ENCODE measurements around the gene VWA5A. TPM values are rescaled to one million over a fixed set of nuclear protein-coding genes. Genes with fewer than 3 reads are reported as not detected.
A peak's percentile ranks its signal among the peaks of the same experiment; 100 is the strongest.

The VWA5A gene
- total RNA-seq, 1 donor from 2014 or later: 5.3 TPM

- Histone ChIP-seq H3K4me3 (ENCODE audit: low read depth, low read length) (no peak overlapping the region), H3K36me3 (ENCODE audit: control insufficient read depth, insufficient read depth, low read length) (no peaks in the 10 kb centered on the region), H3K27me3 (ENCODE audit: control insufficient read depth, insufficient read depth, low read length) (no peaks in the 10 kb centered on the region)
- DNase-seq (ENCODE audit: low read depth): no peak
- TF ChIP-seq, protein P1, sequence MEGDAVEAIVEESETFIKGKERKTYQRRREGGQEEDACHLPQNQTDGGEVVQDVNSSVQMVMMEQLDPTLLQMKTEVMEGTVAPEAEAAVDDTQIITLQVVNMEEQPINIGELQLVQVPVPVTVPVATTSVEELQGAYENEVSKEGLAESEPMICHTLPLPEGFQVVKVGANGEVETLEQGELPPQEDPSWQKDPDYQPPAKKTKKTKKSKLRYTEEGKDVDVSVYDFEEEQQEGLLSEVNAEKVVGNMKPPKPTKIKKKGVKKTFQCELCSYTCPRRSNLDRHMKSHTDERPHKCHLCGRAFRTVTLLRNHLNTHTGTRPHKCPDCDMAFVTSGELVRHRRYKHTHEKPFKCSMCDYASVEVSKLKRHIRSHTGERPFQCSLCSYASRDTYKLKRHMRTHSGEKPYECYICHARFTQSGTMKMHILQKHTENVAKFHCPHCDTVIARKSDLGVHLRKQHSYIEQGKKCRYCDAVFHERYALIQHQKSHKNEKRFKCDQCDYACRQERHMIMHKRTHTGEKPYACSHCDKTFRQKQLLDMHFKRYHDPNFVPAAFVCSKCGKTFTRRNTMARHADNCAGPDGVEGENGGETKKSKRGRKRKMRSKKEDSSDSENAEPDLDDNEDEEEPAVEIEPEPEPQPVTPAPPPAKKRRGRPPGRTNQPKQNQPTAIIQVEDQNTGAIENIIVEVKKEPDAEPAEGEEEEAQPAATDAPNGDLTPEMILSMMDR (IDR thresholded peaks at IDR 0.05; ENCODE audit: insufficient read depth, low read length, severe bottlenecking): no peak
- no peak for FAIRE-seq
These were observed 17.1 kb upstream of the VWA5A start for GRCh38 chr11:124098141-124098540.

DNA sequence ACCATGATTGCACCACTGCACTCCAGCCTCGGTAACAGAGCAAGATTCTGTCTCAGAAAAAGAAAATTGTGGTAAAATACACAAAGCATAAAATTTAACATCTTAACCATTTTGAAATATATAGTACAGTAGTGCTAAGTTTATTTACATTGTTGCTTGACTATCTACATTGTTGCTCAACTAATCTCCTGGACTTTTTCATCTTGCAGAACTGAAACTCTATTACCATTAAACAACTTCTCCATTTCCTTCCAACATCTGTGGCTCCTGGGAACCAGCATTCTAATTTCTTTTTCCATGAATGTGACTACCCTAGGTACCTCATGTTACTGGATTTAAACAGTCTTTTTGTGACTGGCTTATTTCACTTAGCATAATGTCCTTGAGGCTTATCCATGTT, 13.5 kb upstream of the VWA5A start:
- Histone ChIP-seq H3K27me3 (ENCODE audit: control insufficient read depth, insufficient read depth, low read length) (no peaks in the 10 kb centered on the region), H3K4me3 (ENCODE audit: low read depth, low read length) (no peak overlapping the region), H3K36me3 (ENCODE audit: control insufficient read depth, insufficient read depth, low read length) (no peaks in the 10 kb centered on the region)
- FAIRE-seq (no peak), DNase-seq (ENCODE audit: low read depth) (no peak)
- TF ChIP-seq, protein P1 (IDR thresholded peaks at IDR 0.05; ENCODE audit: insufficient read depth, low read length, severe bottlenecking): no peak

DNA sequence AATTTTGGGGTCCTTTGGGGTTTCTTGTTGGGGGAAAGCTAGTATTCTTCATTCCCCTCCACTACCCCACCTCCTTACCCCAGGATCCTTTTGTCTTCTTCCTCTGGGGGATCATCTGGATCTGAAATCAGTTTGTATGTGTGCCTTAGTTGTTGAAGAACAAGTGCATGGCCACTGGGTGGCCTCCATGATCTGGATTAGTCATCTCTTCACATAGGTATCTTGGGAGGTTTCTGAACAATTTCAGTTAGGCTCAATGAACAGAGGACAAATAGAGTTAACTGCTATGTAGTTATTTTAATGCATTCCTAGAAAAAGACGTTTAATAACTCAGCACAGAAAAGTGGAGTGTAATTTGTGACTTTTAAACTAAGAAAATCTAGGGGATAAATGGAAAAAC, 7.1 kb upstream of the VWA5A start:
- Histone ChIP-seq H3K36me3 (ENCODE audit: control insufficient read depth, insufficient read depth, low read length) (no peaks in the 10 kb centered on the region), H3K4me3 (ENCODE audit: low read depth, low read length) (no peak overlapping the region), H3K27me3 (ENCODE audit: control insufficient read depth, insufficient read depth, low read length) (no peaks in the 10 kb centered on the region)
- no peak for FAIRE-seq
- TF ChIP-seq, protein P1 (IDR thresholded peaks at IDR 0.05; ENCODE audit: insufficient read depth, low read length, severe bottlenecking): peak; percentile 36
- DNase-seq (ENCODE audit: low read depth): peak; percentile 53

DNA sequence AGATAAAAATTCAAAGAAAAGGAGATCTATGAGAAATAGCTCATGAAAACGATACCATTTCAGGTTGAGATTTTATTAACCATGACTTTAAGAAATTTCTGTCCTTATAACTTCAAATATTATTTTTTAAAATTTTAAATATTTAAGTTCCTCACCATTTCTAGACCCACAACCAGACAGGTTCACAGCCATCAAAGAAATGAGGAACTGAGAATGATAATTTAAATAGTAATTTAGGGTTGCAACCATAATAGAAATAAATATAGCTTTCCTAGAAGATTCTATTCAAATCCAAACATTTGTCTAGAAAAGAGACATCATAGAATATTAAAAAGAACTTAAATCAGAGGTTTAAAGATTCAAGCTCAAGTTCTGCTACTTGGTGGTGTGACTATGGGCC, 5.9 kb upstream of the VWA5A start:
- no peak for FAIRE-seq
- TF ChIP-seq, protein P1 (IDR thresholded peaks at IDR 0.05; ENCODE audit: insufficient read depth, low read length, severe bottlenecking): no peak

DNA sequence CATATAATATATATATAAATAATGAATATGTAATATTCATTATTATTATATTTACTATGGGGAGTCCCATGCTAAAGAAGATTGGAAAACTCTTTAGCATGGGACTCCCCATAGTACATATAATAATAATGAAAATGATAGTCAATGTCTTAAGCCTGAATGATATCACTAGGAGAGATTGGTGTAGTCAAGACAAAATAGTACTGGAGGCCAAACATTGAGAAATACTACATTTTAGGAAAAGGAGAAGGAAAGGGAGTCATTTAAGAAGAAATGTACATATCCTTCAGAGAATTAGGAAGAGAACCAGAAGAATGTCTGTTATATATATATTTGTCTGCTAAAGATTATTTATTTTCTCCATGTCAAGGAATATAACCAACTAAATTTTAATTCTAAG, 5.0 kb upstream of the VWA5A start:
- H3K4me3 ChIP-seq (ENCODE audit: low read depth, low read length): no peak overlapping the region
- TF ChIP-seq, protein P1 (IDR thresholded peaks at IDR 0.05; ENCODE audit: insufficient read depth, low read length, severe bottlenecking): no peak

More for the DNA sequence above, 5.9 kb upstream of the VWA5A start:
- DNase-seq (ENCODE audit: low read depth): no peak
- Histone ChIP-seq H3K4me3 (ENCODE audit: low read depth, low read length) (no peak overlapping the region), H3K36me3 (ENCODE audit: control insufficient read depth, insufficient read depth, low read length) (no peaks in the 10 kb centered on the region), H3K27me3 (ENCODE audit: control insufficient read depth, insufficient read depth, low read length) (no peaks in the 10 kb centered on the region)

DNA sequence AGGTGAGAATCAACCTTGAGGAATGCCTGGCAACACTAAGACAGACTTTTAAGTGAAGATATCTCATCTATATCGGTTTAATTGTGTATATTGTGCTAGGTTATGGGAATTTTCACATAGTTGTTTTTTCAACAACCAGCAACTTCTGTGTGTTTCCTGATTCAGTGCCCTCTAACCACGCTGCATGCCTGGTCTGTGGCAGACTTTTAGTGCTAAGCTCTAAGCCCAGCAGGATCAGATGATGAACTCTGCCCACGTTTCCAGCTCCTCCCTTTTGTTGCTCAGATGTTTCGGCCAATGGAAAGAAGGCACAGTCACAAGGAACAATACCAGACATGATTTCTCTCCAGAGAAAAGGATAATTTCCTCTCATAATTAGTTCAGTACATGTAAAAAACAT, 1.4 kb upstream of the VWA5A start:
- no peak overlapping the region for H3K4me3 ChIP-seq (ENCODE audit: low read depth, low read length)
- peaks cover 4% of the 10 kb centered on the region for H3K36me3 ChIP-seq (ENCODE audit: control insufficient read depth, insufficient read depth, low read length)
- no peaks in the 10 kb centered on the region for H3K27me3 ChIP-seq (ENCODE audit: control insufficient read depth, insufficient read depth, low read length)
- TF ChIP-seq, protein P1 (IDR thresholded peaks at IDR 0.05; ENCODE audit: insufficient read depth, low read length, severe bottlenecking): no peak
- peak; percentile 44 for DNase-seq (ENCODE audit: low read depth)
- FAIRE-seq: no peak

More for the DNA sequence above, 5.0 kb upstream of the VWA5A start:
- Histone ChIP-seq H3K27me3 (ENCODE audit: control insufficient read depth, insufficient read depth, low read length) (no peaks in the 10 kb centered on the region), H3K36me3 (ENCODE audit: control insufficient read depth, insufficient read depth, low read length) (no peaks in the 10 kb centered on the region)
- DNase-seq (ENCODE audit: low read depth) (no peak), FAIRE-seq (no peak)

All from bronchial epithelial cell (primary cell).